Activated CD4-positive, alpha-beta memory T cell treated with anti-CD3 and anti-CD28 coated beads for 36 hours (primary cell): ENCODE data around the gene CLCA1. TPM values are rescaled to one million over a fixed set of nuclear protein-coding genes. Genes with fewer than 3 reads are reported as not detected.

Experiments
- CTCF ChIA-PET: fragments of 350-600 bp; sonication (Branson Sonifier 250); formaldehyde crosslinking; loops from one replicate; lab custom pipeline; 2021; ENCODE audit warnings: antibody characterized with exemption, inconsistent platforms; lab: Charles Lee
- POLR2A ChIA-PET: fragments of 350-600 bp; sonication (Branson Sonifier 250); formaldehyde crosslinking; loops from one replicate; lab custom pipeline; 2021; ENCODE audit warnings: antibody characterized with exemption; lab: Charles Lee
- DNase-seq: peaks from one replicate; pipeline ENCODE4 v3.0.0-alpha.2; 2020
- H3K27ac Mint-ChIP-seq: one replicate; pipeline ENCODE4 v1.8.0; 2021; ENCODE audit warnings: mixed read lengths
- H3K27me3 Mint-ChIP-seq: one replicate; pipeline ENCODE4 v1.8.0; 2021; ENCODE audit warnings: mixed read lengths
- H3K36me3 Mint-ChIP-seq: one replicate; pipeline ENCODE4 v1.8.0; 2021; ENCODE audit warnings: mixed read lengths
- H3K4me1 Mint-ChIP-seq: one replicate; pipeline ENCODE4 v1.8.0; 2021; ENCODE audit warnings: low read depth, mixed read lengths
- H3K4me3 Mint-ChIP-seq: one replicate; pipeline ENCODE4 v1.8.0; 2021; ENCODE audit warnings: mild to moderate bottlenecking, mixed read lengths
- H3K9me3 Mint-ChIP-seq: one replicate; pipeline ENCODE4 v1.8.0; 2021; ENCODE audit warnings: mixed read lengths
- intact Hi-C: fragments of 100-400 bp; cut with micrococcal nuclease; formaldehyde crosslinking; loops from one replicate; pipeline ENCODE4 v1.15.1; 2023
- total RNA-seq, 2 experiments: library from RNA; stranded (reverse); gene quantifications; one replicate each; pipeline ENCODE4 v1.2.3, GENCODE V29; 2021

Gene CLCA1, protein sequence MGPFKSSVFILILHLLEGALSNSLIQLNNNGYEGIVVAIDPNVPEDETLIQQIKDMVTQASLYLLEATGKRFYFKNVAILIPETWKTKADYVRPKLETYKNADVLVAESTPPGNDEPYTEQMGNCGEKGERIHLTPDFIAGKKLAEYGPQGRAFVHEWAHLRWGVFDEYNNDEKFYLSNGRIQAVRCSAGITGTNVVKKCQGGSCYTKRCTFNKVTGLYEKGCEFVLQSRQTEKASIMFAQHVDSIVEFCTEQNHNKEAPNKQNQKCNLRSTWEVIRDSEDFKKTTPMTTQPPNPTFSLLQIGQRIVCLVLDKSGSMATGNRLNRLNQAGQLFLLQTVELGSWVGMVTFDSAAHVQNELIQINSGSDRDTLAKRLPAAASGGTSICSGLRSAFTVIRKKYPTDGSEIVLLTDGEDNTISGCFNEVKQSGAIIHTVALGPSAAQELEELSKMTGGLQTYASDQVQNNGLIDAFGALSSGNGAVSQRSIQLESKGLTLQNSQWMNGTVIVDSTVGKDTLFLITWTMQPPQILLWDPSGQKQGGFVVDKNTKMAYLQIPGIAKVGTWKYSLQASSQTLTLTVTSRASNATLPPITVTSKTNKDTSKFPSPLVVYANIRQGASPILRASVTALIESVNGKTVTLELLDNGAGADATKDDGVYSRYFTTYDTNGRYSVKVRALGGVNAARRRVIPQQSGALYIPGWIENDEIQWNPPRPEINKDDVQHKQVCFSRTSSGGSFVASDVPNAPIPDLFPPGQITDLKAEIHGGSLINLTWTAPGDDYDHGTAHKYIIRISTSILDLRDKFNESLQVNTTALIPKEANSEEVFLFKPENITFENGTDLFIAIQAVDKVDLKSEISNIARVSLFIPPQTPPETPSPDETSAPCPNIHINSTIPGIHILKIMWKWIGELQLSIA
- total RNA-seq = not detected

DNA sequence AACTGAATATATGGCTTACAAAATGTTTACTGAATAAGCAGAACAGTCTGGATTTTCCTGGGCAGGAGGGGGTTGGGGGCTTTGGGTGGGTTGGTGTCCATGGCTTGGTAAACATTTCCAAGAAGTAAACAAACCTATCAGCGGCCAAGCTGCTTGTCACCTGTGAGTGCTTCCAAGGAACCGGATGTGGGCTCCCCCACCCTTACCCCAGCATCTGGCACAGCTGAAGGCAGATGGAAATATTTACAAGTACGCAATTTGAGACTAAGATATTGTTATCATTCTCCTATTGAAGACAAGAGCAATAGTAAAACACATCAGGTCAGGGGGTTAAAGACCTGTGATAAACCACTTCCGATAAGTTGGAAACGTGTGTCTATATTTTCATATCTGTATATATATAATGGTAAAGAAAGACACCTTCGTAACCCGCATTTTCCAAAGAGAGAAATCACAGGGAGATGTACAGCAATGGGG is at the start of gene CLCA1:
TSS of gene CLCA1 (plus strand) at position 427 of the 477 bp plus-strand sequence. CDS start at position 472, 45 bp downstream.
- H3K27ac Mint-ChIP-seq = no peak within 1 kb of the TSS
- intact Hi-C loops = no loop called here

DNA sequence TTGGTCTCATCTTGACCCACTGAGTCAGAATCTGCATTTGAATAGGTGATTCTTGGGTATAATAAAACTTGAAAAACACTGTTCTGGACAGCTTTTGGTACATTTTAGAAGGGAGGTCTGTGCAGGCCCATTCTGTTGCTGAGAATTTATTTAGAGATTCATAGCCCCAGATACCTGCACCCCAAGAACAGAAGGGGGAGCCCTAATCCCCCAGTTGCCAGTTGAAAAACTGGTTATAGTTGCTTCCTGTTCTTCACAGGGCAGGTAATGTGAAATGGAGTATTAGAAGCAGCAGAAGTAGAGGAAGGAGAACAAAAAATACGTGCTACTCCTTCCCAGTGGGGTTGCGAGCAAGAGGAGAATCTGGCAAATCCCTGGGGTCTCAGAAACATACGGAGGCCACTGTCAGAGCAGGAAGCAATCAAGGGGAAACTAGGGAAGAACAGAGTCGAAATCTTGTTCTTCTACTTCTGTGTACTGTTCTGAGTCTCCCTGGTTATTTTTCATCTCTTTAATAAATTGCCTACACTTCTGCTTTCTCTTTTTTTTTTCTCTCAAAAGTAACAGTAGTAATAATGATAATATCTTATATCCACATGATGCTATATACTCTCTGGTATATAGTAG is 49.3 kb upstream of the CLCA1 start:
- H3K9me3 Mint-ChIP-seq = no peaks in the 10 kb centered on the region
- no peaks in the 10 kb centered on the region for H3K36me3 Mint-ChIP-seq
- intact Hi-C loops = loop anchor here (1.0 to 2.0 kb wide), 3 partner anchors 39 to 83 kb away; no protein-coding TSS in a partner anchor
- peak; percentile 53 for DNase-seq
- H3K4me3 Mint-ChIP-seq = no peak overlapping the region
- peaks cover 1% of the 10 kb centered on the region for H3K27me3 Mint-ChIP-seq
- H3K27ac Mint-ChIP-seq = no peak overlapping the region
- H3K4me1 Mint-ChIP-seq = peaks cover 4% of the 10 kb centered on the region
- ChIA-PET POLR2A (no interaction called here), CTCF (interaction anchor here (0.8 to 1.0 kb wide), 4 partner anchors 10 to 86 kb away, joined by 3 to 5 read pairs (median 3); partner anchors contain the start of gene ODF2L)

More for the DNA sequence above, at the start of gene CLCA1:
- no peaks in the 10 kb centered on the region for H3K9me3 Mint-ChIP-seq
- peaks cover 6% of the 10 kb centered on the region for H3K27me3 Mint-ChIP-seq
- H3K4me3 Mint-ChIP-seq = no peak within 1 kb of the TSS
- DNase-seq = no peak
- CTCF ChIA-PET = interaction anchor here (1.9 kb wide), 1 partner anchor 32 kb away, joined by 10 read pairs; no protein-coding TSS in a partner anchor
- no peaks in the 10 kb centered on the region for H3K36me3 Mint-ChIP-seq
- no peaks in the 10 kb centered on the region for H3K4me1 Mint-ChIP-seq
- POLR2A ChIA-PET = no interaction called here

DNA sequence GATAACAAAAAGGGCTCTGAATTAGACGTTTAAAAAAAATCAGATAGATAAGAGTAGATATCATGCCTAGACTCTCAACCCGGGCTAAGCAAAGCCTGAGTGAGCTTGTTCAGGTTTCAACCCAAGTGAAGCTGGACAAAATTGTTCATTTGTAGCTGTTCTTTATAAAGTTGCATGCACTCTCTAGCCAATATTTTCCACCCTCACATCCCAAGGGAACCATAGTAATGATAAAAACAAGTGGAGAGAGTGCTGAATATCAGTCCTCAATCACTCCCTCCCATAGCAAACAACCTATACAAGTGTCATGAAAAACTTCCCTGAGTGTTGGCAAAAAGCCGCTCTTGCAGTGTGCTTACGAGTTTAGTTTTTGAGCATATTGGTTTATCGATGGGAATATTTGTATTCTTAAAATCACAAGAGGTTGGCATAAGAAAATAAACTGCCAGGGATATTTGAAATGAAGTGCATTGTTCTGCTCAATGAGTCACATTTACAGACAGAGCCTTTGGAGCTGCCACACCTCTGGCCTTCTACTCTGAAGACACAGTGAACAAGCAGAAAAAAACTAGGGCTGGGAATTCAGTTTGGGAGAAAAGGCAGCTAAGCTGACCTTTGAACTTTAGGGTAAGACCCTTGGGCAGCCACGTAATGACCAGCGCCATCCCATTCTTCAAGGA is 47.0 kb upstream of the CLCA1 start:
- Mint-ChIP-seq H3K36me3 (no peaks in the 10 kb centered on the region), H3K9me3 (no peaks in the 10 kb centered on the region), H3K4me3 (no peak overlapping the region), H3K27ac (no peak overlapping the region), H3K4me1 (peaks cover 4% of the 10 kb centered on the region), H3K27me3 (peaks cover 3% of the 10 kb centered on the region)
- intact Hi-C loops = no loop called here
- CTCF ChIA-PET = no interaction called here
- POLR2A ChIA-PET = no interaction called here
- no peak for DNase-seq

DNA sequence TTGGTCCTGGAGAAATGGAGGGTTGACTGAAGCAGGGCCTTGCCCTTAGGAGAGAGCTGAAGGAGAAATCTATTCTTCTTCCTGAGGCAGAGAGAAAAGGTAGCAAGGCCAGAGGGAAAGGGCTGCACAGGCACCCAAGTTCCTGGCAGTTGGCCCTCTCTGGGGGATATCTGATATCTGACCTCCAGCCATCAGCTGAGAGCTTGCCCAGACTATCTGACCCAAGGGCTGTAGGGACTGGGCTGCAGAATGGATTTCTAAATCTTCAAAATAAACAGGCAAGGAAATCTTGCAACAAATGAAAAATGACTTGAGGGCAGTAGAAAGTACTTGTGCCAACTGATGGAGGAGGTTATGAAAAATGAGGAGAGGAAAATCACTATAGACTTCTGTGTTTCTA is 45.3 kb upstream of the CLCA1 start:
- no peak for DNase-seq
- CTCF ChIA-PET = interaction anchor here (1.9 kb wide), 1 partner anchor 79 kb away, joined by 6 read pairs; no protein-coding TSS in a partner anchor
- POLR2A ChIA-PET = no interaction called here
- intact Hi-C loops = no loop called here
- peaks cover 4% of the 10 kb centered on the region for H3K4me1 Mint-ChIP-seq
- H3K27ac Mint-ChIP-seq = no peak overlapping the region
- H3K9me3 Mint-ChIP-seq = no peaks in the 10 kb centered on the region
- H3K4me3 Mint-ChIP-seq = no peak overlapping the region
- H3K36me3 Mint-ChIP-seq = no peaks in the 10 kb centered on the region
- peaks cover 3% of the 10 kb centered on the region for H3K27me3 Mint-ChIP-seq

DNA sequence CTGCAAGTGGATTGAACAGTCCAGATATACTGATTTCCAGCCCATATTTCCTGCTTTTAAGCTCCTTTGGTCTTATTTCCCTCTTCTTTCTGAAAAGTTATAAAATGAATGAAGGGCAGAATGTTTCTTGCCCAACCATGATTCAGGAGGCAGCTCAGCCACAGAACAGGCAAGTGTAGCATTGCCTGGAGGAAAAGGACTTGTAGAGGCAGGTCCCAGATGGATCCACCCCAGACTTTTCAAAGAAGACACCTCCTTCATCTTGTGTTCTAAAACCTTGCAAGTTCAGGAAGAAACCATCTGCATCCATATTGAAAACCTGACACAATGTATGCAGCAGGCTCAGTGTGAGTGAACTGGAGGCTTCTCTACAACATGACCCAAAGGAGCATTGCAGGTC is 44.9 kb upstream of the CLCA1 start, which contains the start of gene CLCA2:
TSS of gene CLCA2 (plus strand) at position 299 of the 400 bp plus-strand sequence. CDS start at position 376, 77 bp downstream.
- H3K4me3 Mint-ChIP-seq = no peak within 1 kb of the TSS
- no peaks in the 10 kb centered on the region for H3K36me3 Mint-ChIP-seq
- intact Hi-C loops = no loop called here
- ChIA-PET CTCF (interaction anchor here (1.7 to 1.9 kb wide), 2 partner anchors 75 to 78 kb away, joined by 3 to 6 read pairs; no protein-coding TSS in a partner anchor), POLR2A (no interaction called here)
- no peak for DNase-seq
- H3K9me3 Mint-ChIP-seq = no peaks in the 10 kb centered on the region
- peaks cover 4% of the 10 kb centered on the region for H3K4me1 Mint-ChIP-seq
- peaks cover 3% of the 10 kb centered on the region for H3K27me3 Mint-ChIP-seq
- no peak within 1 kb of the TSS for H3K27ac Mint-ChIP-seq

DNA sequence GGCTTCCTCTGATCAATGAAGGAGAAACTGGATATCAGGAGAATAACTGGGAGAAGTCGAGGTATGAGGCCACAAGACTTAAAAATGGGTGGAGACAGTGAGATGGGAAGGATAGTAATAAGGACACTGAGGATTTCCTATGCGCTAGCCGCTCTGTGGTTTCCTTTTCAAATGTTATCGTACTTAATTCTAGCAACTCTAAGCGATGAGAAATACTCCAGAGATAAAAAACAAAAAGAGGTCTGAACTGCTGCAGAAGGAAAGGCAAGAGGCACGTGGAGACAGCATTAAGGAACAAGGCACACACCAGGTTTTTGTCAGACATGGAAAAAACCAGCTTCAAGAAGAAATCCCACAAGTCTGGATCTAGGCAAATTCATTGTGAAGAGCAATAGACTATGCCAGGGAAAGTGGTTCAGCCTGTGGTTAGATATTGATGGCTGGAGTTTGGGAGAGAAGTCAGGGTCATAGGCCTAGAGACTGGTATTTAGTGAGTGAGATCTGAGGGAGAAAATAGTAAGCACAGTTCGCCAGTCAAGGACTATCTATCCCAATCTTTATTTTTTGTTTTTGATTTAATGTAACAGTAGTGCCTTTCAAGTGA is 39.5 kb upstream of the CLCA1 start:
- Mint-ChIP-seq H3K27me3 (peaks cover 3% of the 10 kb centered on the region), H3K4me3 (no peak overlapping the region), H3K27ac (no peak overlapping the region), H3K4me1 (no peaks in the 10 kb centered on the region), H3K9me3 (no peaks in the 10 kb centered on the region), H3K36me3 (no peaks in the 10 kb centered on the region)
- ChIA-PET CTCF (interaction anchor here (1.2 to 1.5 kb wide), 2 partner anchors 9 to 76 kb away, joined by 5 to 6 read pairs; no protein-coding TSS in a partner anchor), POLR2A (no interaction called here)
- DNase-seq = no peak
- intact Hi-C loops = no loop called here

DNA sequence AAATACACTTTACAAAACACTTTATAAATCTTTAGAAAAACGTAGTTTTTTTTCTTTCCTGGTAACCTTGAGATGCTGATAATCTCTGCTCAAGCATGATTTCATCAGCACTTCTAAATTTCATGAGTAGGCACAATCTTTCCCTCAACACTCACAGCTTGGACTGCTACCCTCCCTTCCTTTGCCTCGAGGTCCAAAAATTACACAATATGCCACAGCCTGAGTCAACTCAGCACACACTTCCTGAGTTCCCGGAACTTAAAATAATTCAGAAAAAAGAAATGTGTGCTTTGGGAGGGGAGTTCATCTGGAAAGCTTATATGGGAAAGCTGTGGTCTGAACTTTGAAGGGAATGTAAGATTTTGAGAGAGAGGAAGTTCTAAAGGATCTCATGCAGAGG is 38.9 kb upstream of the CLCA1 start:
- intact Hi-C loops = no loop called here
- Mint-ChIP-seq H3K27ac (no peak overlapping the region), H3K4me1 (no peaks in the 10 kb centered on the region), H3K4me3 (no peak overlapping the region), H3K36me3 (no peaks in the 10 kb centered on the region), H3K9me3 (no peaks in the 10 kb centered on the region), H3K27me3 (peaks cover 3% of the 10 kb centered on the region)
- ChIA-PET POLR2A (interaction anchor here (0.9 to 1.4 kb wide), 2 partner anchors 274 to 722 kb away, joined by 3 read pairs; partner anchors contain the start of genes SH3GLB1 and ZNHIT6), CTCF (interaction anchor here (0.6 to 1.5 kb wide), 7 partner anchors 10 to 75 kb away, joined by 3 to 6 read pairs (median 4); no protein-coding TSS in a partner anchor)
- DNase-seq = peak; percentile 44

DNA sequence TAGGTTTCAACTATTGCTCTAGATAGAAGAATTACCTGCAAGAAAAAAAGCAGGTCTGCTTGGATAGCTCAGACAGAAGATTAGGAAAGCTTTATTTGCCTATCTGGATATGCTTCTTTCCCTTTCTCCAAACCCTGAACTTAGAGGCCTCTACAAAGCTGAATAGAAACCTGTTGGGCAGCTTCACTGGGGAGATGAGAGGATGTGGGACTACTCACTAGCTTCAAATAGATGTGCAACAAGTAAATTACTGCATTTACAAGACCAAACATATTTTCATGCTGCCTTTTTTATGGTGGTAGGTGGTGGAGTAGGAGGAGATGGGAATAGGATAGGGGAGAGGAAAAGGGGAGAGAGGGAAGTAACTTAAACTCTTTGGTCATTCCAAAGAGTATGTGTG is 38.4 kb upstream of the CLCA1 start:
- no peak for DNase-seq
- Mint-ChIP-seq H3K27ac (no peak overlapping the region), H3K9me3 (no peaks in the 10 kb centered on the region), H3K4me1 (no peaks in the 10 kb centered on the region), H3K4me3 (no peak overlapping the region), H3K36me3 (no peaks in the 10 kb centered on the region), H3K27me3 (peaks cover 3% of the 10 kb centered on the region)
- CTCF ChIA-PET = interaction anchor here (0.6 to 1.5 kb wide), 8 partner anchors 10 to 75 kb away, joined by 3 to 6 read pairs (median 4); no protein-coding TSS in a partner anchor
- POLR2A ChIA-PET = interaction anchor here (0.9 to 1.4 kb wide), 2 partner anchors 274 to 722 kb away, joined by 3 read pairs; partner anchors contain the start of genes SH3GLB1 and ZNHIT6
- intact Hi-C loops = no loop called here

DNA sequence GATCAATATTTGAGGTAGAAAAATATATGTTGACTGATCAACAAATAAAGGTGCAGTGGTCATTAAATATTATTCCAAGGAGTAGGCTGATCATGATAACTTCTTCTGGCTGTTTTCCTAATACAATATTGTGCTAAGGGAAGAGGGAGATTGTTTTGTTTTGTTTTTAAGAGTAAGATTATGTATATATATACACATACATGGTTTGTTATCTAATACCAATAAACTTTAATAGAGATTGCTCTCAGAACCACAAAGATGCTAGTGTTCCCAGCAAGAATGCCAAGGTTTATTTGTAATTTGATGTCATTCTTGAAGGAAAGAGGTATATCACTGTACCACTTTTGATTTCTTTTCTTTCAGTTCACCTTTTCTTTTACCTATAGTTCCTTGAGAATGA is 34.7 kb upstream of the CLCA1 start:
- Mint-ChIP-seq H3K4me1 (no peaks in the 10 kb centered on the region), H3K4me3 (no peak overlapping the region), H3K36me3 (no peaks in the 10 kb centered on the region), H3K27ac (no peak overlapping the region), H3K27me3 (peaks cover 8% of the 10 kb centered on the region), H3K9me3 (no peaks in the 10 kb centered on the region)
- intact Hi-C loops = no loop called here
- POLR2A ChIA-PET = no interaction called here
- DNase-seq = no peak
- CTCF ChIA-PET = no interaction called here

DNA sequence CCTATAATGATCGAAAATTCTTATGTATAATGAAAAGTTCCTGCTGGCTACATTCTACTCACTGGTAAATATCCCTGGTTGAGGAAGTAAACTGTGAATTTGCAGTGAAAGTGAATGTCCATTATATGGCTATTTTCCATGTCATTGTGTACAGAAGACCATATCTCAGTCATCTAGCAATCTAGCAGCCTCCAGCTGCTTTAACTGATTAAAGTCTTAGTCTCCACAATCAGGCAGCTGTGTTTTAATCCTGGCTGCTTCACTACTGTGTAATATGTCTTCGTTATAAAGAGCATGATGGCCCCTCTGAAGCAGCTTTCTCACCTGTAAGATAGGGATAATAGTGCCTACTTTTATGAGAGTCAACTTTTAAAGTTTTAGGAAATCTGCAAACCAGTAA is 33.4 kb upstream of the CLCA1 start:
- intact Hi-C loops = no loop called here

More for the DNA sequence above, 33.4 kb upstream of the CLCA1 start:
- no peak for DNase-seq
- POLR2A ChIA-PET = no interaction called here
- Mint-ChIP-seq H3K36me3 (no peaks in the 10 kb centered on the region), H3K9me3 (no peaks in the 10 kb centered on the region), H3K4me1 (no peaks in the 10 kb centered on the region), H3K27me3 (peaks cover 10% of the 10 kb centered on the region), H3K4me3 (no peak overlapping the region), H3K27ac (no peak overlapping the region)
- CTCF ChIA-PET = no interaction called here
